ENCODE data around the gene F13A1. TPM values are rescaled to one million over a fixed set of nuclear protein-coding genes. Genes with fewer than 3 reads are reported as not detected.

The F13A1 gene
- total RNA-seq, 1 donor, result not detected

- TF ChIP-seq CTCF (IDR thresholded peaks at IDR 0.05; ENCODE audit: insufficient read depth, low read length), result no peak
- no peak overlapping the region for H3K4me3 ChIP-seq (ENCODE audit: low read depth, low read length)
- no peak for DNase-seq (ENCODE audit: low read depth)
Observed at GRCh38 chr6:6176586-6177228, 143.8 kb downstream of the F13A1 start.

GRCh38 chr6:6176127-6176526, 144.3 kb downstream of the F13A1 start:
- H3K4me3 ChIP-seq (ENCODE audit: low read depth, low read length), result no peak overlapping the region
- DNase-seq (ENCODE audit: low read depth), result no peak
- TF ChIP-seq CTCF (IDR thresholded peaks at IDR 0.05; ENCODE audit: insufficient read depth, low read length), result no peak

GRCh38 chr6:6169141-6169540, 151.3 kb downstream of the F13A1 start:
- TF ChIP-seq CTCF (IDR thresholded peaks at IDR 0.05; ENCODE audit: insufficient read depth, low read length), result no peak
- no peak overlapping the region for H3K4me3 ChIP-seq (ENCODE audit: low read depth, low read length)
- DNase-seq (ENCODE audit: low read depth), result no peak

GRCh38 chr6:6166064-6166463, 154.4 kb downstream of the F13A1 start:
- no peak for TF ChIP-seq CTCF (IDR thresholded peaks at IDR 0.05; ENCODE audit: insufficient read depth, low read length)
- DNase-seq (ENCODE audit: low read depth), result no peak
- no peak overlapping the region for H3K4me3 ChIP-seq (ENCODE audit: low read depth, low read length)

GRCh38 chr6:6164367-6164766, 156.1 kb downstream of the F13A1 start:
- no peak for DNase-seq (ENCODE audit: low read depth)
- TF ChIP-seq CTCF (IDR thresholded peaks at IDR 0.05; ENCODE audit: insufficient read depth, low read length), result no peak
- no peak overlapping the region for H3K4me3 ChIP-seq (ENCODE audit: low read depth, low read length)

- no peak for DNase-seq (ENCODE audit: low read depth)
- TF ChIP-seq CTCF (IDR thresholded peaks at IDR 0.05; ENCODE audit: insufficient read depth, low read length), result no peak
Observed at GRCh38 chr6:6154335-6154734, 166.1 kb downstream of the F13A1 start.

GRCh38 chr6:6152060-6152459, 168.4 kb downstream of the F13A1 start:
- H3K4me3 ChIP-seq (ENCODE audit: low read depth, low read length), result no peak overlapping the region
- TF ChIP-seq CTCF (IDR thresholded peaks at IDR 0.05; ENCODE audit: insufficient read depth, low read length), result no peak
- DNase-seq (ENCODE audit: low read depth), result no peak

More at GRCh38 chr6:6154335-6154734, 166.1 kb downstream of the F13A1 start:
- no peak overlapping the region for H3K4me3 ChIP-seq (ENCODE audit: low read depth, low read length)

Data from fibroblast of the aortic adventitia (primary cell).